HepG2 (cell line): Measurements from ENCODE around the gene ZNF839. TPM values are rescaled to one million over a fixed set of nuclear protein-coding genes. Genes with fewer than 3 reads are reported as not detected.

ENCODE experiments used
- ATAC-seq: fragments of 200-7000 bp; cut with Tn5 transposase; 3 replicates; pipeline ENCODE4 v1.9.1; 2020; ENCODE audit warnings: mild to moderate bottlenecking, moderate library complexity
- BruUV-seq: library from RNA; stranded (reverse); fragments of 400-500 nt; replicated peaks from 2 replicates; lab custom pipeline; 2021; lab: Mats Ljungman, UMichigan
- CTCF ChIA-PET: fragments of 300-600 bp; formaldehyde crosslinking; extraction: SDS; loops from one replicate; lab custom pipeline; 2021; ENCODE audit warnings: low total read pairs, inconsistent platforms, low intra/inter-chr PET ratio; lab: Yijun Ruan, JAX
- POLR2A ChIA-PET: fragments of 350-600 bp; sonication (Branson Sonifier 250); formaldehyde crosslinking; loops from one replicate; lab custom pipeline; 2020; ENCODE audit warnings: antibody characterized with exemption, inconsistent platforms; lab: Yijun Ruan, JAX
- DNase-seq: peaks from one replicate; pipeline ENCODE4 v3.0.0-alpha.2; 2015; ENCODE audit warnings: low spot score
- FAIRE-seq: peaks from 3 replicates; lab custom pipeline; 2011; peaks lifted over from hg19 to GRCh38; lab: Jason Lieb, UNC
- H2AFZ ChIP-seq: one replicate; pipeline ENCODE4 v1.6.1; 2011; ENCODE audit warnings: low read length, inconsistent platforms
- H3K27ac ChIP-seq: fragments of 300-600 bp; 3 replicates; pipeline ENCODE4 v1.8.0; 2011; ENCODE audit warnings: mixed run types, mild to moderate bottlenecking, mixed read lengths, low read length, inconsistent platforms; ENCODE audit not compliant: insufficient read depth; ENCODE audit errors: extremely low read length
- H3K27me3 ChIP-seq, 2 experiments: fragments of 200-600 bp in 1 of 2; 2 replicates in 1 of 2; 3 replicates in 1 of 2; pipeline versions ENCODE4 v1.6.0 to v1.8.0; 2011; ENCODE audit warnings: low read length in 2 of 2, mild to moderate bottlenecking in 2 of 2, moderate library complexity in 2 of 2, inconsistent platforms in 1 of 2; ENCODE audit not compliant: insufficient read depth in 2 of 2, control insufficient read depth in 1 of 2
- H3K36me3 ChIP-seq, 2 experiments: fragments of 200-600 bp in 1 of 2; replicated peaks in 1 of 2; 2 replicates in 1 of 2; 3 replicates in 1 of 2; pipeline versions ENCODE4 v1.5.1 to v1.8.0; 2011; ENCODE audit warnings: low read length in 2 of 2, inconsistent platforms in 1 of 2; ENCODE audit not compliant: insufficient read depth in 2 of 2, control insufficient read depth in 1 of 2
- H3K4me1 ChIP-seq: 2 replicates; pipeline ENCODE4 v1.5.1; 2012; ENCODE audit warnings: low read length, inconsistent platforms; ENCODE audit not compliant: insufficient read depth
- H3K4me2 ChIP-seq: 2 replicates; pipeline ENCODE4 v1.6.0; 2011; ENCODE audit warnings: low read depth, low read length, inconsistent platforms
- H3K4me3 ChIP-seq, 3 experiments: fragments of 200-600 bp in 1 of 3; sonication (generic), shearing (Covaris generic) in 1 of 3; replicated peaks in 1 of 3; 2 replicates each; pipeline ENCODE4 v1.5.1; 2011 to 2016; ENCODE audit warnings: low read length in 3 of 3, inconsistent platforms in 2 of 3, low read depth in 2 of 3, mild to moderate bottlenecking in 2 of 3, control low read depth in 1 of 3, mixed read lengths in 1 of 3; ENCODE audit not compliant: insufficient read depth in 1 of 3
- H3K79me2 ChIP-seq: one replicate; pipeline ENCODE4 v1.6.1; 2011; ENCODE audit warnings: low read length, inconsistent platforms; ENCODE audit not compliant: insufficient read depth
- H3K9ac ChIP-seq: 2 replicates; pipeline ENCODE4 v1.6.0; 2011; ENCODE audit warnings: mild to moderate bottlenecking, low read depth, low read length, inconsistent platforms; ENCODE audit not compliant: insufficient read depth
- H3K9me3 ChIP-seq: 2 replicates; pipeline ENCODE4 v1.5.1; 2012; ENCODE audit warnings: mild to moderate bottlenecking, low read length
- H4K20me1 ChIP-seq: 2 replicates; pipeline ENCODE4 v1.6.0; 2011; ENCODE audit warnings: inconsistent platforms, mild to moderate bottlenecking, low read length, moderate library complexity; ENCODE audit not compliant: insufficient read depth
- AKAP8 ChIP-seq: sonication (generic); formaldehyde crosslinking; IDR thresholded peaks from 2 replicates; pipeline ENCODE4 v1.5.1; 2020; ENCODE audit warnings: mild to moderate bottlenecking, missing genetic modification reagents
- CEBPB ChIP-seq: IDR thresholded peaks from 2 replicates; pipeline ENCODE4 v1.6.1; 2011; ENCODE audit warnings: low read depth, low read length, improper control_type of control experiment, borderline replicate concordance
- LCORL ChIP-seq, 2 experiments: fragments of 450-650 bp in 1 of 2; sonication (generic) in 1 of 2; formaldehyde crosslinking in 1 of 2; IDR thresholded peaks; 2 replicates each; pipeline versions ENCODE4 v1.5.0 to v1.6.1; 2017 to 2020; ENCODE audit warnings: antibody characterized with exemption in 1 of 2, missing genetic modification reagents in 1 of 2
- MIER3 ChIP-seq: IDR thresholded peaks from 2 replicates; pipeline ENCODE4 v1.6.1; 2016; ENCODE audit warnings: missing compliant biosample characterization, borderline replicate concordance
- PITX1 ChIP-seq: sonication (generic); formaldehyde crosslinking; IDR thresholded peaks from 2 replicates; pipeline ENCODE4 v1.5.1; 2020; ENCODE audit warnings: mild to moderate bottlenecking, missing genetic modification reagents
- ZNF121 ChIP-seq: sonication (generic); formaldehyde crosslinking; IDR thresholded peaks from 2 replicates; pipeline ENCODE4 v1.5.0; 2020; ENCODE audit warnings: mild to moderate bottlenecking, missing genetic modification reagents
- ZNF224 ChIP-seq: sonication (generic); formaldehyde crosslinking; IDR thresholded peaks from 2 replicates; pipeline ENCODE4 v1.5.0; 2020; ENCODE audit warnings: mild to moderate bottlenecking, missing genetic modification reagents
- ZNF569 ChIP-seq: sonication (generic); formaldehyde crosslinking; IDR thresholded peaks from 2 replicates; pipeline ENCODE4 v1.5.0; 2020; ENCODE audit warnings: mild to moderate bottlenecking, missing genetic modification reagents, moderate library complexity, borderline replicate concordance
- WGBS: methylation state at CpG from one replicate; pipeline ENCODE4 v1.1.6; 2017; ENCODE audit warnings: low lambda C conversion rate; 5-methylcytosine and 5-hydroxymethylcytosine counted together
- in situ Hi-C: cut with HindIII; loops from 2 replicates; pipeline ENCODE4 v1.10.0; 2017; ENCODE audit warnings: low pct_unique_long_range_greater_than_20kb; ENCODE audit not compliant: extremely low pct_ligation_motif_present
- intact Hi-C: fragments of 100-400 bp; cut with micrococcal nuclease; formaldehyde crosslinking; loops from one replicate; pipeline ENCODE4 v1.10.0; 2022; ENCODE audit not compliant: unreplicated experiment
- polyA plus RNA-seq, 8 experiments: library from polyadenylated mRNA; depleted of rRNA in 3 of 8; stranded (reverse) in 7 of 8; unstranded in 1 of 8; fragments of >200 nt; fragmentation: Illumina TruSeq in 4 of 8; extraction: Trizol in 4 of 8; gene quantifications; 2 replicates each; pipeline versions ENCODE4 v1.2.1 to v1.2.3, GENCODE V29; 2011 to 2016; ENCODE audit warnings: low read depth in 4 of 8, missing spikeins in 1 of 8, mixed read lengths in 1 of 8; ENCODE audit not compliant: insufficient read depth in 1 of 8
- total RNA-seq, 5 experiments: library from RNA; depleted of rRNA; stranded (reverse); fragments of >200 nt; fragmentation: Illumina TruSeq; extraction: Trizol; gene quantifications; 2 replicates each; pipeline ENCODE4 v1.2.3, GENCODE V29; 2016; ENCODE audit warnings: low read depth in 1 of 5

Gene ZNF839
- total and polyA plus RNA-seq, 2 of the 13 experiments (the other 11 are each of a cell fraction or from before 2014, with no cell fraction given): 11.1 to 12.8 TPM

- H3K4me2 ChIP-seq: no peak overlapping the region
- H3K36me3 ChIP-seq: peaks cover 3 to 12% of the 10 kb centered on the region in 2 experiments; a peak in 2 of 5 replicates
- no peak for DNase-seq
- H3K9ac ChIP-seq: no peak overlapping the region
- ChIA-PET CTCF (no interaction called here), POLR2A (no interaction called here)
- H3K27ac ChIP-seq: no peak overlapping the region
- in situ Hi-C loops: no loop called here
- intact Hi-C loops: no loop called here
- H3K79me2 ChIP-seq: no peaks in the 10 kb centered on the region
- H2AFZ ChIP-seq: no peak overlapping the region
- no peaks in the 10 kb centered on the region for H3K27me3 ChIP-seq
- no peaks in the 10 kb centered on the region for H4K20me1 ChIP-seq
- H3K9me3 ChIP-seq: no peaks in the 10 kb centered on the region
- H3K4me1 ChIP-seq: peaks cover 18% of the 10 kb centered on the region
- FAIRE-seq: no peak
- TF ChIP-seq LCORL (IDR thresholded peaks at IDR 0.05) (peak; percentile 75), LCORL (CRISPR knock-in tag; IDR thresholded peaks at IDR 0.05) (no peak), AKAP8 (CRISPR knock-in tag) (no peak)
- TF ChIP-seq, all 625 proteins: peak for 1
- no peak for ATAC-seq
- no TSS peak for BruUV-seq
- H3K4me3 ChIP-seq: no peak overlapping the region
Observed at GRCh38 chr14:102377696-102378095, 58.1 kb downstream of the ZNF839 start.

- Histone ChIP-seq H4K20me1 (no peaks in the 10 kb centered on the region), H3K27ac (no peak overlapping the region), H3K4me3 (no peak overlapping the region), H3K79me2 (no peaks in the 10 kb centered on the region), H2AFZ (no peak overlapping the region), H3K27me3 (no peaks in the 10 kb centered on the region), H3K9me3 (no peaks in the 10 kb centered on the region), H3K4me2 (no peak overlapping the region), H3K4me1 (peaks cover 18% of the 10 kb centered on the region), H3K36me3 (peaks cover 3 to 12% of the 10 kb centered on the region in 2 experiments; a peak in 2 of 5 replicates), H3K9ac (no peak overlapping the region)
- 98% methylated on average over 9 of the region's 9 CpGs for WGBS
- TF ChIP-seq ZNF569 (CRISPR knock-in tag) (no peak), CEBPB (peak; percentile 27; the same call in 1 of the 2 replicates), ZNF224 (no peak), PITX1 (CRISPR knock-in tag) (no peak), ZNF121 (CRISPR knock-in tag) (no peak), MIER3 (no peak)
- POLR2A ChIA-PET: no interaction called here
- DNase-seq: no peak
- no TSS peak for BruUV-seq
- intact Hi-C loops (no loop called here), in situ Hi-C loops (no loop called here)
- FAIRE-seq: no peak
- CTCF ChIA-PET: no interaction called here
- ATAC-seq: no peak
Observed at GRCh38 chr14:102378830-102379229, 59.3 kb downstream of the ZNF839 start.
